ENCODE results near the gene ZNF385B.

DNA sequence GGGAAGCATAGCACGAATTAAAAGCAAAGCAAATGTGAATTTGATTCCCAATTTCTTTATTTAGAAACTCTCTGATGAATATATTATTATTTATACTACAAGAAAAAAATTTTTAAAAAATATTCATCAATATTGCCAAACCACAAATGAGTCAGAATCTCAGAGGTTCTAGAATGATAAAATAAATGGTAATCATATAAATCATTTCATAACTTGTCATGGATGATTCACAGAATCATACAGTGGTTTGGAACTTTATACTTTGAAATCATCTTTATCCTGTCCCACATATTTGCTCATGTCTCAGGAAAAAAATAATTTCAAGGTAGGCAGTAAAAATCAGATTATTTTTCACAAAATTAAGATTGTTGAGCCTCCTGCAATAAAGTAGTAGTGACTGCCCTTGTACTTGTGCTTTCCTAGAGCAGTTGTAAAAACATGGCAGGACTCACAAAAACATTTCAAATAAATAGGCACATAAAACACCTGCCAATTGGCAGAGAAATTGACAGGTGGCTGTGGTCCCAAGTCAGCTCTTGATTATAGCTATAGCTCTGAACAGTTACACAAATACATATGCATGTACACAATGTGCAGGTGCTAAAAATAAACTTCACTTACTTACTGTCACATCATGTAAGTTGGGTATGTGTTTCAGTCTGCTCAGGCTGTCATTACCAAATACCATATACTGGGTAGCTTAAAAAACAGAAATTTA lies 322.8 kb downstream of the ZNF385B start:
- TF ChIP-seq TAF1 (conservative IDR thresholded peaks at IDR 0.05) (no peak), RXRA (IDR thresholded peaks at IDR 0.05) (no peak)
